SK-N-SH (cell line): ENCODE data around the gene C2orf92. TPM values are rescaled to one million over a fixed set of nuclear protein-coding genes. Genes with fewer than 3 reads are reported as not detected.

Experiments used
- CTCF ChIA-PET: fragments of 300-600, 350-600 bp; formaldehyde crosslinking; extraction: SDS; loops from one replicate; lab custom pipeline; 2021; lab: Yijun Ruan, JAX
- POLR2A ChIA-PET: fragments of 350-600 bp; sonication (Branson Sonifier 250); formaldehyde crosslinking; extraction: SDS; loops from one replicate; lab custom pipeline; 2020; ENCODE audit warnings: antibody characterized with exemption, inconsistent platforms; lab: Yijun Ruan, JAX
- DNase-seq: peaks from one replicate; pipeline ENCODE4 v3.0.0; 2012
- H2AFZ ChIP-seq: fragments of 200-600 bp; sonication (generic); 2 replicates; pipeline ENCODE4 v1.8.1; 2016; ENCODE audit warnings: antibody characterized with exemption, mild to moderate bottlenecking, low read depth
- H3F3A ChIP-seq: fragments of 200-600 bp; sonication (generic); replicated peaks from 2 replicates; pipeline ENCODE3; 2016; ENCODE audit warnings: antibody characterized with exemption, mild to moderate bottlenecking; ENCODE audit not compliant: insufficient read depth
- H3K27ac ChIP-seq, 2 experiments: fragments of 200-500 bp in 1 of 2; fragments of 200-600 bp in 1 of 2; sonication (Bioruptor generic) in 1 of 2; sonication (generic), shearing (Covaris generic) in 1 of 2; 2 replicates each; pipeline versions ENCODE4 v1.5.1 to v1.6.1; 2014 to 2016; ENCODE audit warnings: low read depth in 2 of 2, inconsistent platforms in 1 of 2, low read length in 1 of 2, mild to moderate bottlenecking in 1 of 2, mixed read lengths in 1 of 2
- H3K27me3 ChIP-seq: fragments of 200-600 bp; sonication (generic), shearing (Covaris generic); 2 replicates; pipeline ENCODE4 v1.6.1; 2016; ENCODE audit warnings: mixed run types; ENCODE audit not compliant: insufficient read depth
- H3K36me3 ChIP-seq, 2 experiments: fragments of 200-500 bp in 1 of 2; fragments of 200-600 bp in 1 of 2; sonication (Bioruptor generic) in 1 of 2; sonication (generic) in 1 of 2; replicated peaks in 1 of 2; 2 replicates each; pipeline versions ENCODE3 to v1.5.1; 2014 to 2016; ENCODE audit warnings: low read length in 1 of 2, mild to moderate bottlenecking in 1 of 2; ENCODE audit not compliant: insufficient read depth in 2 of 2, control insufficient read depth in 1 of 2
- H3K4me1 ChIP-seq, 2 experiments: fragments of 200-500 bp in 1 of 2; fragments of 200-600 bp in 1 of 2; sonication (Bioruptor generic) in 1 of 2; sonication (generic), shearing (Covaris generic) in 1 of 2; 2 replicates each; pipeline versions ENCODE4 v1.5.1 to v1.6.1; 2014 to 2016; ENCODE audit warnings: low read depth in 1 of 2, low read length in 1 of 2, mixed run types in 1 of 2; ENCODE audit not compliant: insufficient read depth in 2 of 2, control insufficient read depth in 1 of 2
- H3K4me2 ChIP-seq: fragments of 200-600 bp; sonication (generic), shearing (Covaris generic); 2 replicates; pipeline ENCODE4 v1.6.1; 2017; ENCODE audit warnings: mixed run types
- H3K4me3 ChIP-seq, 2 experiments: fragments of 200-500 bp in 1 of 2; fragments of 200-600 bp in 1 of 2; sonication (Bioruptor generic) in 1 of 2; sonication (generic), shearing (Covaris generic) in 1 of 2; 2 replicates each; pipeline versions ENCODE4 v1.5.1 to v1.8.1; 2014 to 2016; ENCODE audit warnings: low read depth in 2 of 2, inconsistent platforms in 1 of 2, low read length in 1 of 2, mild to moderate bottlenecking in 1 of 2, mixed read lengths in 1 of 2, moderate library complexity in 1 of 2
- H3K79me2 ChIP-seq: fragments of 200-600 bp; sonication (generic); 2 replicates; pipeline ENCODE4 v1.8.1; 2017; ENCODE audit warnings: mild to moderate bottlenecking; ENCODE audit not compliant: insufficient read depth
- H3K9ac ChIP-seq: fragments of 200-600 bp; sonication (generic); 2 replicates; pipeline ENCODE4 v1.6.1; 2017; ENCODE audit warnings: mixed run types
- H3K9me2 ChIP-seq: fragments of 200-600 bp; sonication (generic); 2 replicates; pipeline ENCODE4 v1.6.1; 2017; ENCODE audit warnings: mixed run types
- H3K9me3 ChIP-seq: fragments of 200-600 bp; sonication (generic); 2 replicates; pipeline ENCODE4 v1.6.1; 2017; ENCODE audit warnings: mixed run types, mild to moderate bottlenecking, moderate library complexity
- H4K20me1 ChIP-seq: fragments of 200-600 bp; sonication (generic); 2 replicates; pipeline ENCODE4 v1.6.1; 2017; ENCODE audit warnings: mild to moderate bottlenecking, mixed run types; ENCODE audit not compliant: insufficient read depth
- CHD2 ChIP-seq: fragments of 150-350 bp; IDR thresholded peaks from 2 replicates; pipeline ENCODE4 v1.6.1; 2018; ENCODE audit warnings: low read length; ENCODE audit not compliant: partially characterized antibody
- EP300 ChIP-seq, 2 experiments: IDR thresholded peaks; 2 replicates each; pipeline versions ENCODE4 v1.4.0 to v1.6.1; 2012; ENCODE audit warnings: borderline replicate concordance in 1 of 2, low read depth in 1 of 2, low read length in 1 of 2
- EZH2phosphoT487 ChIP-seq: fragments of 200-600 bp; sonication (generic); IDR thresholded peaks from 2 replicates; pipeline ENCODE4 v1.6.1; 2017; ENCODE audit warnings: low read depth, mixed run types, mild to moderate bottlenecking, antibody characterized with exemption, moderate library complexity, borderline replicate concordance
- FOSL2 ChIP-seq: IDR thresholded peaks from 2 replicates; pipeline ENCODE4 v1.4.0; 2012; ENCODE audit warnings: low read depth, mild to moderate bottlenecking, moderate library complexity, borderline replicate concordance
- FOXJ3 ChIP-seq: sonication (generic); formaldehyde crosslinking; IDR thresholded peaks from 2 replicates; pipeline ENCODE4 v1.5.1; 2020; ENCODE audit warnings: mild to moderate bottlenecking, missing genetic modification reagents
- FOXM1 ChIP-seq: IDR thresholded peaks from 2 replicates; pipeline ENCODE4 v1.4.0; 2012; ENCODE audit warnings: low read depth, mild to moderate bottlenecking
- GABPA ChIP-seq: IDR thresholded peaks from 2 replicates; pipeline ENCODE4 v1.4.0; 2012; ENCODE audit warnings: low read depth, mild to moderate bottlenecking
- GATA2 ChIP-seq: sonication (generic); formaldehyde crosslinking; IDR thresholded peaks from 2 replicates; pipeline ENCODE4 v1.5.0; 2020; ENCODE audit warnings: mild to moderate bottlenecking, missing genetic modification reagents
- JUND ChIP-seq: IDR thresholded peaks from 2 replicates; pipeline ENCODE4 v1.4.0; 2012
- MEF2A ChIP-seq: IDR thresholded peaks from 2 replicates; pipeline ENCODE4 v1.4.0; 2012; ENCODE audit warnings: low read depth, borderline replicate concordance
- MXI1 ChIP-seq: IDR thresholded peaks from 2 replicates; pipeline ENCODE4 v1.6.1; 2012; ENCODE audit warnings: mild to moderate bottlenecking, low read depth, low read length, improper control_type of control experiment
- NFIC ChIP-seq: IDR thresholded peaks from 2 replicates; pipeline ENCODE4 v1.4.0; 2012; ENCODE audit warnings: borderline replicate concordance
- NRF1 ChIP-seq: IDR thresholded peaks from 2 replicates; pipeline ENCODE4 v1.6.1; 2012; ENCODE audit warnings: low read depth, mild to moderate bottlenecking, low read length
- POLR2AphosphoS5 ChIP-seq: IDR thresholded peaks from 2 replicates; pipeline ENCODE4 v1.6.1; 2012; ENCODE audit warnings: low read depth, low read length
- RCOR1 ChIP-seq: fragments of 150-350 bp; IDR thresholded peaks from 2 replicates; pipeline ENCODE4 v1.6.1; 2017; ENCODE audit warnings: antibody characterized with exemption, low read length
- RFX5 ChIP-seq: IDR thresholded peaks from 2 replicates; pipeline ENCODE4 v1.6.1; 2012; ENCODE audit warnings: mild to moderate bottlenecking, improper control_type of control experiment, low read length
- RXRA ChIP-seq: IDR thresholded peaks from 2 replicates; pipeline ENCODE4 v1.4.0; 2012; ENCODE audit warnings: low read depth, mild to moderate bottlenecking, borderline replicate concordance
- SIN3A ChIP-seq: IDR thresholded peaks from 2 replicates; pipeline ENCODE4 v1.6.1; 2012; ENCODE audit warnings: low read depth, mild to moderate bottlenecking, low read length, moderate library complexity, borderline replicate concordance
- TAF1 ChIP-seq: IDR thresholded peaks from 2 replicates; pipeline ENCODE4 v1.6.1; 2012; ENCODE audit warnings: low read depth, mild to moderate bottlenecking, low read length, moderate library complexity, borderline replicate concordance
- TEAD4 ChIP-seq: IDR thresholded peaks from 2 replicates; pipeline ENCODE4 v1.4.0; 2012; ENCODE audit warnings: mild to moderate bottlenecking, borderline replicate concordance; ENCODE audit not compliant: insufficient read depth
- YY1 ChIP-seq: IDR thresholded peaks from 2 replicates; pipeline ENCODE4 v1.4.0; 2012; ENCODE audit warnings: low read depth, mild to moderate bottlenecking
- WGBS: methylation state at CpG from one replicate; pipeline ENCODE4 v1.1.6; 2017; ENCODE audit warnings: low lambda C conversion rate; 5-methylcytosine and 5-hydroxymethylcytosine counted together
- polyA plus RNA-seq, 3 experiments: library from polyadenylated mRNA; depleted of rRNA; stranded (reverse); fragments of >200 nt; gene quantifications; 2 replicates each; pipeline ENCODE4 v1.2.3, GENCODE V29; 2012
- TF ChIP-seq, protein P1 (sequence below): IDR thresholded peaks from 2 replicates; pipeline ENCODE4 v1.4.0; 2012; ENCODE audit warnings: low read depth
- TF ChIP-seq, protein P2 (sequence below): IDR thresholded peaks from 2 replicates; pipeline ENCODE4 v1.4.0; 2012; ENCODE audit warnings: low read depth, borderline replicate concordance

Gene C2orf92
- polyA plus RNA-seq, 1 of the 3 experiments (the other 2 are of a cell fraction), result 3.1 TPM

DNA sequence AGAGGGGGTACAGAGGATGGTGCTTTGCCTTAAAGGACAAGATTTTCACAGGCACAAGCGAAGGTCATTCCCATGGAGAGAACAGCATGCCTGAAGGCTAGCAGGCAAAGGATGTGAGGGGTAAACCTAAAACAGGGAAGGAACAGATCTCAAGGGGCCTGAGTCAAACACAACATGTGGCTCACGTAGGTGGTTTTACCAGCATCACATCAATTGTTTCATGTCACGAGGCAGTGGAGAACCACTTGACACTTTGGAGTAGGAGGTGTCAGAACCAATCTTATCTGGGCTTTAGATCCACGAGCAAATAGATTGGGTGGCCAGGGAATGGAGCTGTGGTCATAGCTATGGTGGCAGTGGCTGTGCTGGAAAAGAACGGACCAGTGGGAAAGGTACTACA lies 15.2 kb upstream of the C2orf92 start:
- ChIA-PET CTCF (no interaction called here), POLR2A (interaction anchor here (1.5 kb wide), 1 partner anchor 8 kb away, joined by 3 read pairs; the partner anchor contains the start of gene COX5B)
- Histone ChIP-seq H3K4me3 (no peak overlapping the region), H3K4me2 (no peak overlapping the region), H3K36me3 (peaks cover 28 to 39% of the 10 kb centered on the region in 2 experiments), H3K9me3 (no peaks in the 10 kb centered on the region), H3K27ac (no peak overlapping the region), H3K4me1 (no peaks in the 10 kb centered on the region), H3K9ac (no peak overlapping the region), H2AFZ (no peak overlapping the region), H3K27me3 (no peaks in the 10 kb centered on the region), H3K9me2 (no peaks in the 10 kb centered on the region), H3K79me2 (no peaks in the 10 kb centered on the region), H4K20me1 (no peaks in the 10 kb centered on the region), H3F3A (peaks cover 5% of the 10 kb centered on the region)
- WGBS, result 98% methylated on average over 5 of the region's 5 CpGs
- no peak for TF ChIP-seq NRF1
- TF ChIP-seq RXRA, result no peak
- no peak for TF ChIP-seq FOXM1
- TF ChIP-seq NFIC, result no peak
- no peak for TF ChIP-seq EP300 (IDR thresholded peaks at IDR 0.05; ENCODE audit: borderline replicate concordance in 1 of 2, low read depth in 1 of 2, low read length in 1 of 2)
- no peak for TF ChIP-seq YY1
- TF ChIP-seq FOSL2, result no peak
- TF ChIP-seq, protein P1, sequence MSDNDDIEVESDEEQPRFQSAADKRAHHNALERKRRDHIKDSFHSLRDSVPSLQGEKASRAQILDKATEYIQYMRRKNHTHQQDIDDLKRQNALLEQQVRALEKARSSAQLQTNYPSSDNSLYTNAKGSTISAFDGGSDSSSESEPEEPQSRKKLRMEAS, result no peak
- no peak for TF ChIP-seq JUND
- TF ChIP-seq RFX5, result no peak
- no peak for TF ChIP-seq MEF2A
- no peak for TF ChIP-seq GABPA
- TF ChIP-seq CHD2, result no peak
- TF ChIP-seq, protein P2, sequence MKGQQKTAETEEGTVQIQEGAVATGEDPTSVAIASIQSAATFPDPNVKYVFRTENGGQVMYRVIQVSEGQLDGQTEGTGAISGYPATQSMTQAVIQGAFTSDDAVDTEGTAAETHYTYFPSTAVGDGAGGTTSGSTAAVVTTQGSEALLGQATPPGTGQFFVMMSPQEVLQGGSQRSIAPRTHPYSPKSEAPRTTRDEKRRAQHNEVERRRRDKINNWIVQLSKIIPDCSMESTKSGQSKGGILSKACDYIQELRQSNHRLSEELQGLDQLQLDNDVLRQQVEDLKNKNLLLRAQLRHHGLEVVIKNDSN, result no peak
- TF ChIP-seq GATA2 (CRISPR knock-in tag), result no peak
- TF ChIP-seq MXI1, result no peak
- no peak for TF ChIP-seq RCOR1
- DNase-seq, result no peak

DNA sequence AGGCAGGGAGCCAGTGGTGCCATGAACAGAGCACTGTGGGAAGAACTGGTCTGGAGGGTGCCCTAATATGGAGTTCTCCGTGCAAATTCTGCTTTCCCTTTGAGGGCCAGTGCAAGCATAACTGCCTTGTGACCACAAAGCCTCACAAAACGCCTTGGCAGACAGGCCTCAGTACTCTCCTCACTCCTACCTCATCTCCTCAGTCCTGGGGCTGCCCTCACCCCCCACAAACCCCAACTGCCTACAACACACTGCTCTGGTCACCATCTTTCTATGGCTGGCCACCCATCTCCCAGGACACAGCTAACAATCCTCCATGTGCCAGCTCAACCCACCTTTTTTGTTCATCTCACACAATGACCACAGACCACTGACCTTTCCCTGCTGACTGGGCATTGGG lies 14.7 kb upstream of the C2orf92 start:
- no peak for DNase-seq
- Histone ChIP-seq H3K9me3 (no peaks in the 10 kb centered on the region), H3F3A (peaks cover 5% of the 10 kb centered on the region), H3K79me2 (peaks cover 2% of the 10 kb centered on the region; the same call in 1 of the 2 replicates), H3K4me1 (no peaks in the 10 kb centered on the region), H3K27ac (no peak overlapping the region), H3K9ac (no peak overlapping the region), H4K20me1 (no peaks in the 10 kb centered on the region), H3K27me3 (no peaks in the 10 kb centered on the region), H3K4me3 (no peak overlapping the region), H3K4me2 (no peak overlapping the region), H2AFZ (no peak overlapping the region), H3K9me2 (no peaks in the 10 kb centered on the region), H3K36me3 (peaks cover 28 to 36% of the 10 kb centered on the region in 2 experiments)
- POLR2A ChIA-PET, result interaction anchor here (1.5 kb wide), 1 partner anchor 9 kb away, joined by 3 read pairs; the partner anchor contains the start of gene COX5B
- no peak for TF ChIP-seq FOXJ3
- TF ChIP-seq CHD2, result no peak
- no peak for TF ChIP-seq TEAD4
- TF ChIP-seq TAF1, result no peak
- TF ChIP-seq YY1, result no peak
- TF ChIP-seq, protein P2, result no peak
- TF ChIP-seq SIN3A, result no peak
- no peak for TF ChIP-seq MEF2A
- TF ChIP-seq POLR2AphosphoS5, result no peak
- no peak for TF ChIP-seq EZH2phosphoT487
- TF ChIP-seq RXRA, result no peak
- WGBS, result 100% methylated on average over 2 of the region's 2 CpGs
- CTCF ChIA-PET, result interaction anchor here (1.2 kb wide), 1 partner anchor 8 kb away, joined by 3 read pairs; no protein-coding TSS in a partner anchor
